C4-2B (cell line): ENCODE measurements around the gene NEDD4L.

Source experiments
- CTCF ChIP-seq: fragments of 450-650 bp; conservative IDR thresholded peaks from 2 replicates; pipeline ENCODE4 v1.5.1; 2017; ENCODE audit warnings: mild to moderate bottlenecking
- ZFX ChIP-seq: fragments of 450-650 bp; IDR thresholded peaks from 2 replicates; pipeline ENCODE4 v1.6.1; 2017

DNA sequence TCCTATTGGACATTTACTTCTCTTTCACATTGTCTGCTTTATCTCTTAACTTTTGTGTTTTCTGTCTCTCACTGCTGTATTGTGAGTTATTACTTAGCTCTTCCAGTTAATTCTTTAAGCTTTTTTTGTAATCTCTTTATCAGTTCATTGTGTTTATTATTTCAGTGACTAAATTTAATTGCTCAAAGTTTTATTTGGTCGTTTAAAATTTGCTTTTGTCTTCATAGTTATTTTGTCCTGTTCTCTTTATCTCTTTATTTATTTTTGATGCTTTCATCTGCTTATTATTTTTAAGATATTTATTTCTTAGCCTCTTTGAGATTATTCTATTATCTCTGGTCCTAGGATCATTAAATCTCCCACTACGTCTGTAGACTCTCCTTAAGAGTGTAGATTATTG lies 316.3 kb downstream of the NEDD4L start:
- no peak for TF ChIP-seq CTCF
- no peak for TF ChIP-seq ZFX
